Prostate gland (tissue), 2 donors: ENCODE results near the gene SULT1A1.
"Not testable (repeated sequence)": the region's sequence is repeated elsewhere in the genome, so short reads cannot be mapped to it uniquely, and the experiment has no call there.

Source experiments
- POLR2A ChIP-seq: fragments of 450-650 bp; IDR thresholded peaks from one replicate; pipeline ENCODE4 v1.6.1; 2016; ENCODE audit warnings: antibody characterized with exemption, mild to moderate bottlenecking
- TF ChIP-seq, protein P1 (sequence below), 4 experiments: fragments of 200-600 bp in 2 of 4; fragments of 450-650 bp in 2 of 4; sonication (generic) in 2 of 4; IDR thresholded peaks; 1 replicate in 3 of 4; 2 replicates in 1 of 4; pipeline ENCODE4 v1.5.1; 2016 to 2019; ENCODE audit warnings: antibody characterized with exemption in 4 of 4, mild to moderate bottlenecking in 2 of 4, moderate library complexity in 2 of 4

DNA sequence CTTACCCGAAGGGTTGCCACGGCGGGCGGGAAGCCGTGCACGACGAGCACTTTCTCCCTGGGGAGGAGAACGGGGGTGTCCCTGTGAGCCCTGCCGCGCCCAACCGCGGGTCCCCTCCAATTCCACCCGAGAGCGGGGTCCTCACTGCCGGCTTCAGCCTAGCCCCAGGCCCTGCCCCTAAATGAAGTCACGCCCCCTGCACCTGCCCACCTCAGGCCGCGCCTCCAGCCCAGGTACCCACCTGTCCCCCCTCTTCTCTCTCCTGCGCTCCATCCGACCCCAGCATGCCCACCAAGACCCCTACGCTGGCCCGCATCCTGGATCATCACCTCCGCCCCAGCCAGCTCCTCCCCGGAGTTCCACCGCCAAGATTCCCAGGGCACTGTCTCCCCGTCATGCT lies 4.1 kb upstream of the SULT1A1 start:
- TF ChIP-seq, protein P1, sequence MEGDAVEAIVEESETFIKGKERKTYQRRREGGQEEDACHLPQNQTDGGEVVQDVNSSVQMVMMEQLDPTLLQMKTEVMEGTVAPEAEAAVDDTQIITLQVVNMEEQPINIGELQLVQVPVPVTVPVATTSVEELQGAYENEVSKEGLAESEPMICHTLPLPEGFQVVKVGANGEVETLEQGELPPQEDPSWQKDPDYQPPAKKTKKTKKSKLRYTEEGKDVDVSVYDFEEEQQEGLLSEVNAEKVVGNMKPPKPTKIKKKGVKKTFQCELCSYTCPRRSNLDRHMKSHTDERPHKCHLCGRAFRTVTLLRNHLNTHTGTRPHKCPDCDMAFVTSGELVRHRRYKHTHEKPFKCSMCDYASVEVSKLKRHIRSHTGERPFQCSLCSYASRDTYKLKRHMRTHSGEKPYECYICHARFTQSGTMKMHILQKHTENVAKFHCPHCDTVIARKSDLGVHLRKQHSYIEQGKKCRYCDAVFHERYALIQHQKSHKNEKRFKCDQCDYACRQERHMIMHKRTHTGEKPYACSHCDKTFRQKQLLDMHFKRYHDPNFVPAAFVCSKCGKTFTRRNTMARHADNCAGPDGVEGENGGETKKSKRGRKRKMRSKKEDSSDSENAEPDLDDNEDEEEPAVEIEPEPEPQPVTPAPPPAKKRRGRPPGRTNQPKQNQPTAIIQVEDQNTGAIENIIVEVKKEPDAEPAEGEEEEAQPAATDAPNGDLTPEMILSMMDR (IDR thresholded peaks at IDR 0.05): not testable (repeated sequence)
- TF ChIP-seq POLR2A: not testable (repeated sequence)
